Skeletal muscle tissue (tissue), 4 donors: ENCODE data around the gene RDH14. TPM values are rescaled to one million over a fixed set of nuclear protein-coding genes. Genes with fewer than 3 reads are reported as not detected.

Source experiments
- H3K27ac ChIP-seq: one replicate; pipeline ENCODE4 v1.7.0; 2013; ENCODE audit warnings: mild to moderate bottlenecking, low read depth, low read length, inconsistent platforms
- H3K27me3 ChIP-seq, 3 donors: one replicate each; pipeline ENCODE4 v1.7.0; 2013; ENCODE audit warnings: low read length in 3 of 3; ENCODE audit not compliant: control insufficient read depth in 3 of 3, insufficient read depth in 3 of 3
- H3K36me3 ChIP-seq, 3 donors: one replicate each; pipeline ENCODE4 v1.7.0; 2013; ENCODE audit warnings: low read length in 3 of 3; ENCODE audit not compliant: control insufficient read depth in 3 of 3, insufficient read depth in 3 of 3
- H3K4me1 ChIP-seq, 3 donors: one replicate each; pipeline ENCODE4 v1.7.0; 2013; ENCODE audit warnings: low read length in 3 of 3, mild to moderate bottlenecking in 3 of 3; ENCODE audit not compliant: control insufficient read depth in 3 of 3, insufficient read depth in 3 of 3
- H3K4me3 ChIP-seq, 3 donors: one replicate each; pipeline ENCODE4 v1.7.0; 2013; ENCODE audit warnings: low read length in 3 of 3
- H3K9ac ChIP-seq, 3 donors: one replicate each; pipeline ENCODE4 v1.7.0; 2013; ENCODE audit warnings: low read length in 3 of 3, mild to moderate bottlenecking in 3 of 3, moderate library complexity in 2 of 3, low read depth in 1 of 3
- H3K9me3 ChIP-seq, 3 donors: one replicate each; pipeline ENCODE4 v1.7.0; 2013; ENCODE audit warnings: low read length in 3 of 3; ENCODE audit not compliant: control insufficient read depth in 3 of 3
- total RNA-seq: library from RNA; depleted of rRNA; stranded (reverse); fragments of >200 nt; gene quantifications from one replicate; pipeline ENCODE4 v1.2.3, GENCODE V29; 2014
- donor health status: Osteomylitis.

The RDH14 gene
- total RNA-seq, 1 donor from 2014 or later, result 23.0 TPM

- no peak overlapping the region for H3K4me3 ChIP-seq
- H3K36me3 ChIP-seq, result peaks cover 2 to 5% (median 5%) of the 10 kb centered on the region in 3 donors
- H3K9ac ChIP-seq, result no peak overlapping the region
- no peaks in the 10 kb centered on the region for H3K27me3 ChIP-seq
- H3K27ac ChIP-seq, result no peak overlapping the region
- no peaks in the 10 kb centered on the region for H3K9me3 ChIP-seq
- H3K4me1 ChIP-seq, result peaks cover 0 to 13% (median 6%) of the 10 kb centered on the region in 3 donors
Measured at GRCh38 chr2:18550433-18550832, 10.0 kb downstream of the RDH14 start.

GRCh38 chr2:18549083-18549482 lies 11.4 kb downstream of the RDH14 start:
- no peak overlapping the region for H3K4me3 ChIP-seq
- peaks cover 0 to 13% (median 6%) of the 10 kb centered on the region in 3 donors for H3K4me1 ChIP-seq
- H3K36me3 ChIP-seq, result no peaks in the 10 kb centered on the region
- H3K9me3 ChIP-seq, result no peaks in the 10 kb centered on the region
- no peak overlapping the region for H3K9ac ChIP-seq
- no peak overlapping the region for H3K27ac ChIP-seq
- no peaks in the 10 kb centered on the region for H3K27me3 ChIP-seq

- Histone ChIP-seq H3K4me3 (no peak overlapping the region), H3K36me3 (no peaks in the 10 kb centered on the region), H3K4me1 (peaks cover 0 to 13% (median 6%) of the 10 kb centered on the region in 3 donors)
Measured at GRCh38 chr2:18548621-18549020, 11.8 kb downstream of the RDH14 start.

DNA sequence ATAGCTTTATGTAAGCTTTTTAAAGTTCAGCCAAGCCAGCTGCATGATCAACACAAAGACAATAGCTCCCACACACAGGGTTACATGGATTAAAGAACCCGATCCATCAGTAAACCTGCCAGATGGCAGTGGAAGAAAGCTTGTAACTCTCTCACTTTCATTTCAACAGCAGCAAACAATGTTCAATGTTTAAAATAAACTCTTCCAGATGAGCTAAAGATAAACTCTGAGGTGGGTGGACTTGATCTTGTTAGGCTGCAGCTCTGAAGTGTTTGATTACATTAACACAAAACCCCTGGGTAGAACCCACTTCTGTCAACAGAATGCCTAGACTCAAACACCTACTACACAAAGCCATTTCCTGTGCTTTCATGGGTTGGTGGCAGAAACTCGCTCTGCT lies 13.9 kb downstream of the RDH14 start:
- H3K4me3 ChIP-seq, result peak overlapping the region in 1 of 3 donors; percentile 11
- peaks cover 0 to 9% (median 3%) of the 10 kb centered on the region in 3 donors for H3K4me1 ChIP-seq
- no peaks in the 10 kb centered on the region for H3K27me3 ChIP-seq
- H3K9ac ChIP-seq, result no peak overlapping the region
- peak overlapping the region; percentile 18 for H3K27ac ChIP-seq
- H3K9me3 ChIP-seq, result no peaks in the 10 kb centered on the region
- H3K36me3 ChIP-seq, result no peaks in the 10 kb centered on the region

More at GRCh38 chr2:18548621-18549020, 11.8 kb downstream of the RDH14 start:
- H3K27ac ChIP-seq, result no peak overlapping the region
- no peaks in the 10 kb centered on the region for H3K9me3 ChIP-seq
- no peaks in the 10 kb centered on the region for H3K27me3 ChIP-seq
- no peak overlapping the region for H3K9ac ChIP-seq

GRCh38 chr2:18545384-18545783 lies 15.1 kb downstream of the RDH14 start:
- Histone ChIP-seq H3K36me3 (no peaks in the 10 kb centered on the region), H3K27me3 (no peaks in the 10 kb centered on the region), H3K27ac (no peak overlapping the region), H3K4me3 (no peak overlapping the region), H3K9me3 (no peaks in the 10 kb centered on the region), H3K9ac (no peak overlapping the region), H3K4me1 (peaks cover 0 to 9% (median 3%) of the 10 kb centered on the region in 3 donors)

DNA sequence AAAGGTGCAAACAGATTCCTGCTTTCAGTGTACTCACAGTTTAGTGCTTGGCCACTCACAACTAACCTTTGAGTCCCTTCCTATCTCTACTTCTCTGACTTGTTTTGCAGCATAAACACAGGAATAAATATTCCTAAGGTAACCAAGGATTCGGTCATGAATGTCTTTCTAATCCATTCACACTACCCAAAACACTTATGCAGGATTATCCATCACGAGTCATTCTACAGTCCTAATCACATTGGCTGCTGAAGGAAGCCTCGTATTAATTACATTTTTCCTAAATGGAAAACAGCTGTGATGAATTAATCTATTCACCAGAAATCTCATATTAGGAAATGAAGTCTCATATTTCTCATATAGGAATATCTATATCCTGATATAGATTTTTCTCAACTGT lies 16.3 kb downstream of the RDH14 start:
- Histone ChIP-seq H3K27me3 (no peaks in the 10 kb centered on the region), H3K9ac (no peak overlapping the region), H3K27ac (no peak overlapping the region), H3K9me3 (no peaks in the 10 kb centered on the region), H3K4me3 (no peak overlapping the region), H3K36me3 (no peaks in the 10 kb centered on the region), H3K4me1 (peaks cover 0 to 9% (median 3%) of the 10 kb centered on the region in 3 donors)

DNA sequence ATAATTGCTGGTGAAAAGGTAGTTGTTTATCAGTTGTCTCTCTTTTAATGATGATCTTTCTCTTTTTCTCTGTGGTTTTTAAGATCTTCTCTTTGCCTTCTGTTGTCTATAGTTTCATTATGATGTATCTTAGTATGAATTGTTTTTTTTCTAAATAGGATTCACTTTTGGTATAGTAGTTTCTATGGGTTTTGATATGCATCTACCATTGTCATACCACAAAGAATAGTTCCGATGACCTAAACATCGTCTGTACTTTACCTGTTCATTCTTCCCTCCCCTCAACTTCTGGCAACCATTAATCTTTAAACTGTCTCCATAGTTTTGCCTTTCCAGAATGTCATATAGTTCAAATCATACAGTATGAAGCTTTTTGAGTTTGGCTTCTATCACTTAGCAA lies 19.6 kb downstream of the RDH14 start:
- Histone ChIP-seq H3K9me3 (no peaks in the 10 kb centered on the region), H3K27ac (no peak overlapping the region), H3K9ac (no peak overlapping the region), H3K4me1 (peaks cover 0 to under 1% (median 0%) of the 10 kb centered on the region in 3 donors), H3K36me3 (no peaks in the 10 kb centered on the region), H3K4me3 (no peak overlapping the region), H3K27me3 (no peaks in the 10 kb centered on the region)

- no peak overlapping the region for H3K9ac ChIP-seq
- H3K4me3 ChIP-seq, result no peak overlapping the region
- H3K27me3 ChIP-seq, result no peaks in the 10 kb centered on the region
- no peaks in the 10 kb centered on the region for H3K9me3 ChIP-seq
- no peaks in the 10 kb centered on the region for H3K36me3 ChIP-seq
- no peaks in the 10 kb centered on the region for H3K4me1 ChIP-seq
- H3K27ac ChIP-seq, result no peak overlapping the region
Measured at GRCh38 chr2:18536697-18537096, 23.8 kb downstream of the RDH14 start.

GRCh38 chr2:18536100-18536499 lies 24.4 kb downstream of the RDH14 start:
- no peaks in the 10 kb centered on the region for H3K4me1 ChIP-seq
- H3K27me3 ChIP-seq, result no peaks in the 10 kb centered on the region
- H3K27ac ChIP-seq, result no peak overlapping the region
- H3K36me3 ChIP-seq, result no peaks in the 10 kb centered on the region
- H3K4me3 ChIP-seq, result no peak overlapping the region
- no peak overlapping the region for H3K9ac ChIP-seq
- no peaks in the 10 kb centered on the region for H3K9me3 ChIP-seq

DNA sequence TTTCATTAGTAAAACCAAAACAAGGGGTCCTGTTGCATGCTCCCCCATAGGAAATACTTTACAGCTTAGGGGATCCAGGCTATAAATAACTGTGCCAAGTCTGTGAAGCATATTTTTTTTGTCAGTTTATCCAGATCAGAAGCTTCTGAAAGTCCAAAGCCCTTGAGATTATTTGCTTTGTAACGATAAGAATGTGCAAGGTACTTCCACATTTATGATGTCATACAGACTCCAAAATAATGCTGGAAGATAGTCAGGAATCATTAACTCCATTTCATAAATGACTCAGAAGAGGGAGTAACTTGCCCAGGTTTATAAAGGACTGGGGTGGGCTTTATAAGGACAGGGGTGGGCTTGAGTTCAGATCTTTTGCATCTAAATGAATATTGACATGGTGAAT lies 29.3 kb downstream of the RDH14 start:
- no peaks in the 10 kb centered on the region for H3K27me3 ChIP-seq
- no peak overlapping the region for H3K9ac ChIP-seq
- H3K4me1 ChIP-seq, result no peaks in the 10 kb centered on the region
- no peaks in the 10 kb centered on the region for H3K9me3 ChIP-seq
- no peaks in the 10 kb centered on the region for H3K36me3 ChIP-seq
- H3K27ac ChIP-seq, result no peak overlapping the region
- no peak overlapping the region for H3K4me3 ChIP-seq

GRCh38 chr2:18527822-18528221 lies 32.6 kb downstream of the RDH14 start:
- Histone ChIP-seq H3K9ac (no peak overlapping the region), H3K9me3 (no peaks in the 10 kb centered on the region), H3K4me3 (no peak overlapping the region), H3K27ac (no peak overlapping the region), H3K36me3 (no peaks in the 10 kb centered on the region), H3K27me3 (no peaks in the 10 kb centered on the region), H3K4me1 (peaks cover 5 to 9% (median 8%) of the 10 kb centered on the region in 3 donors)
